Heart left ventricle (tissue), 13 donors: ENCODE measurements around the gene CMC2.
A peak's percentile ranks its signal among the peaks of the same experiment; 100 is the strongest.

Experiments
- POLR2A ChIP-seq, 2 donors: fragments of 450-650 bp; IDR thresholded peaks; one replicate each; pipeline ENCODE4 v1.6.1; 2017; ENCODE audit warnings: antibody characterized with exemption in 2 of 2, mild to moderate bottlenecking in 2 of 2, moderate library complexity in 2 of 2
- TF ChIP-seq, protein P1 (sequence below), 12 donors: fragments of 200-600 bp; sonication (generic) in 4 of 12; IDR thresholded peaks; one replicate each; pipeline versions ENCODE4 v1.5.0 to v1.8.0; 2018 to 2022; ENCODE audit warnings: antibody characterized with exemption in 12 of 12, mild to moderate bottlenecking in 5 of 12
- donor health status: ischemic (EF 13 %, LVEDD 7.1; RV severe dilation, severe dysfunction).
- donor health status: DM: no; HTN: yes; CAD: no.
- donor health status: DM: no; HTN: no; CAD: no.
- donor health status: ischemic (EF 25% LVEDD 6.9; RV normal size, moderate dysfunction).
- donor health status: ischemic (EF 25% LVEDD 5.7; RV mildly dilated, moderate dysfunction).
- donor health status: ischemic (EF 35%, LVEDD 5.7; RV mildly dilated, moderate dysfunction).
- donor health status: nonischemic (EF 11% LVEDD 7.7; RV severe dilation, severe dysfunction).
- donor health status: DM: yes; HTN: yes; CAD: no.
- donor health status: PGD.
- donor health status: ischemic (EF 29% LVEDD 5.4; RV normal size, mild dysfunction).
- donor health status: nonischemic (EF 23%, LVEDD 6.1; RV moderate dilation, normal function).

DNA sequence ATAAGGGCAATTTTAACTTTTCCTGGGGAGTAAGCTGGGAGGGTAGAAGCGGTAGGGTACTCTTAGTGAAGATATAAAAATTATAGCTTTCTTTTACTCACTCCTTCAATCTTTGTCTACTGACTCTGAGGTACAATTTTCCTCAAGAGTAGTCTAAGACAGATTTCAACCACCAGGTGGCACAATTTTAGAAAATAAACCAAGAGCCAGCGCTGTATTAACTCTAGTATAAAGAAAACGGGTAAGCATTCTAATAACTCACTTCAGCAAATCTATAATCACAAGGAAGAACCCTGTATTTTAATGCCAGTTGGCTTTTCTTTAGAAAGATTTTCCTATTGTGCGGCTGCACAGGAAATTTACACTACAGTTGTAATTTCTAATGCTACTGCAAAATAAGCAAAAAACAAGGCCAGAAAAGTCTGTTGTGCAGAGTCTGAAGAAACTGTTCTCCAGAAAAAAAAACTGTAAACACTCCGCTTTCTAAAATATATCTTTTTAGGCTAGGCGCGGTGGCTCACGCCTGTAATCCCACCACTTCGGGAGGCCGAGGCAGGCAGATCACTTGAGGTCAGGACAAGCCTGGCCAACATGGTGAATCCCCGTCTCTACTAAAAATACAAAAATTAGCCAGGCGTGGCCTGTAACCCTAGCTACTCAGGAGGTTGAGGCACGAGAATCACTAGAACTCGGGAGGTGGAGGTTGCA is 1.9 kb downstream of the CMC2 start:
- TF ChIP-seq, protein P1, sequence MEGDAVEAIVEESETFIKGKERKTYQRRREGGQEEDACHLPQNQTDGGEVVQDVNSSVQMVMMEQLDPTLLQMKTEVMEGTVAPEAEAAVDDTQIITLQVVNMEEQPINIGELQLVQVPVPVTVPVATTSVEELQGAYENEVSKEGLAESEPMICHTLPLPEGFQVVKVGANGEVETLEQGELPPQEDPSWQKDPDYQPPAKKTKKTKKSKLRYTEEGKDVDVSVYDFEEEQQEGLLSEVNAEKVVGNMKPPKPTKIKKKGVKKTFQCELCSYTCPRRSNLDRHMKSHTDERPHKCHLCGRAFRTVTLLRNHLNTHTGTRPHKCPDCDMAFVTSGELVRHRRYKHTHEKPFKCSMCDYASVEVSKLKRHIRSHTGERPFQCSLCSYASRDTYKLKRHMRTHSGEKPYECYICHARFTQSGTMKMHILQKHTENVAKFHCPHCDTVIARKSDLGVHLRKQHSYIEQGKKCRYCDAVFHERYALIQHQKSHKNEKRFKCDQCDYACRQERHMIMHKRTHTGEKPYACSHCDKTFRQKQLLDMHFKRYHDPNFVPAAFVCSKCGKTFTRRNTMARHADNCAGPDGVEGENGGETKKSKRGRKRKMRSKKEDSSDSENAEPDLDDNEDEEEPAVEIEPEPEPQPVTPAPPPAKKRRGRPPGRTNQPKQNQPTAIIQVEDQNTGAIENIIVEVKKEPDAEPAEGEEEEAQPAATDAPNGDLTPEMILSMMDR (IDR thresholded peaks at IDR 0.05), result peak; percentile 49 to 76 (median 74)
- no peak for TF ChIP-seq POLR2A (IDR thresholded peaks at IDR 0.05)
